ENCODE data around the gene MSGN1.

The MSGN1 gene

GRCh38 chr2:17846676-17847075 lies 30.4 kb downstream of the MSGN1 start:
- in situ Hi-C loops (cut with MboI; ENCODE audit: low sequenced_read_pairs): no loop called here

GRCh38 chr2:17847236-17847635 lies 31.0 kb downstream of the MSGN1 start:
- in situ Hi-C loops (cut with MboI; ENCODE audit: low sequenced_read_pairs): no loop called here

- in situ Hi-C loops (cut with MboI; ENCODE audit: low sequenced_read_pairs): no loop called here
Measured at GRCh38 chr2:17849275-17849674, 33.0 kb downstream of the MSGN1 start.

GRCh38 chr2:17850151-17850550 lies 33.9 kb downstream of the MSGN1 start:
- in situ Hi-C loops (cut with MboI; ENCODE audit: low sequenced_read_pairs): loop anchor here (25.0 kb wide), 1 partner anchor 312 kb away; no protein-coding TSS in a partner anchor

GRCh38 chr2:17851731-17852585 lies 35.7 kb downstream of the MSGN1 start:
- in situ Hi-C loops (cut with MboI; ENCODE audit: low sequenced_read_pairs): loop anchor here (25.0 kb wide), 1 partner anchor 310 kb away; no protein-coding TSS in a partner anchor

- in situ Hi-C loops (cut with MboI; ENCODE audit: low sequenced_read_pairs): loop anchor here (25.0 kb wide), 1 partner anchor 309 kb away; no protein-coding TSS in a partner anchor
Measured at GRCh38 chr2:17853799-17854198, 37.5 kb downstream of the MSGN1 start.

- in situ Hi-C loops (cut with MboI; ENCODE audit: low sequenced_read_pairs): loop anchor here (25.0 kb wide), 1 partner anchor 305 kb away; no protein-coding TSS in a partner anchor
Measured at GRCh38 chr2:17857021-17857420, 40.8 kb downstream of the MSGN1 start.

GRCh38 chr2:17858064-17858463 lies 41.8 kb downstream of the MSGN1 start:
- in situ Hi-C loops (cut with MboI; ENCODE audit: low sequenced_read_pairs): loop anchor here (25.0 kb wide), 1 partner anchor 304 kb away; no protein-coding TSS in a partner anchor

- in situ Hi-C loops (cut with MboI; ENCODE audit: low sequenced_read_pairs): loop anchor here (25.0 kb wide), 1 partner anchor 299 kb away; no protein-coding TSS in a partner anchor
Measured at GRCh38 chr2:17863539-17863938, 47.3 kb downstream of the MSGN1 start.

- in situ Hi-C loops (cut with MboI; ENCODE audit: low sequenced_read_pairs): loop anchor here (25.0 kb wide), 1 partner anchor 298 kb away; no protein-coding TSS in a partner anchor
Measured at GRCh38 chr2:17864676-17865075, 48.4 kb downstream of the MSGN1 start.

- in situ Hi-C loops (cut with MboI; ENCODE audit: low sequenced_read_pairs): loop anchor here (25.0 kb wide), 1 partner anchor 295 kb away; no protein-coding TSS in a partner anchor
Measured at GRCh38 chr2:17867133-17867532, 50.9 kb downstream of the MSGN1 start.

Data from HL-60/S4 treated with retinoic acid at 250 ng/mL for 4 days and 3 days (cell line).